GM18519 (cell line): ENCODE measurements around the gene EXD2.
"Not testable (repeated sequence)": the region's sequence is repeated elsewhere in the genome, so short reads cannot be mapped to it uniquely, and the experiment has no call there.

Experiments
- ATAC-seq: cut with Tn5 transposase; IDR thresholded peaks from one replicate; pipeline ENCODE4 v1.9.1; 2021; ENCODE audit warnings: mild to moderate bottlenecking, moderate library complexity; ENCODE audit not compliant: unreplicated experiment, low FRiP score

EXD2 gene

GRCh38 chr14:69191340-69192111 lies at the start of gene EXD2:
TSS of gene EXD2 (plus strand) at chr14:69191498. CDS start at chr14:69209471, 17,973 bp downstream.
- peak; percentile 67 for ATAC-seq

GRCh38 chr14:69141550-69141949 lies 49.7 kb upstream of the EXD2 start:
- ATAC-seq = no peak

- ATAC-seq = no peak
Observed at GRCh38 chr14:69142101-69142500, 49.2 kb upstream of the EXD2 start.

- ATAC-seq = no peak
Observed at GRCh38 chr14:69149461-69150244, 41.6 kb upstream of the EXD2 start.

GRCh38 chr14:69151458-69152180 lies 39.7 kb upstream of the EXD2 start:
- ATAC-seq = no peak

GRCh38 chr14:69152181-69152901 lies 39.0 kb upstream of the EXD2 start:
- no peak for ATAC-seq

- no peak for ATAC-seq
Observed at GRCh38 chr14:69152902-69153151, 38.5 kb upstream of the EXD2 start, which contains the start of gene DCAF5. TSS of gene DCAF5 (minus strand) at chr14:69153119. CDS start at chr14:69152978, 141 bp downstream.

GRCh38 chr14:69153152-69153872 lies 38.0 kb upstream of the EXD2 start:
- ATAC-seq = peak; percentile 74

GRCh38 chr14:69153873-69154270 lies 37.4 kb upstream of the EXD2 start:
- no peak for ATAC-seq

GRCh38 chr14:69154779-69155178 lies 36.5 kb upstream of the EXD2 start:
- no peak for ATAC-seq

- no peak for ATAC-seq
Observed at GRCh38 chr14:69156224-69156623, 35.1 kb upstream of the EXD2 start.

GRCh38 chr14:69161590-69161989 lies 29.7 kb upstream of the EXD2 start:
- ATAC-seq = no peak

- not testable (repeated sequence) for ATAC-seq
Observed at GRCh38 chr14:69165787-69166186, 25.5 kb upstream of the EXD2 start.

- ATAC-seq = no peak
Observed at GRCh38 chr14:69170839-69171238, 20.5 kb upstream of the EXD2 start.

- ATAC-seq = no peak
Observed at GRCh38 chr14:69171569-69171968, 19.7 kb upstream of the EXD2 start.

GRCh38 chr14:69175130-69175529 lies 16.2 kb upstream of the EXD2 start:
- ATAC-seq = no peak

- ATAC-seq = no peak
Observed at GRCh38 chr14:69181491-69181890, 9.8 kb upstream of the EXD2 start.

- not testable (repeated sequence) for ATAC-seq
Observed at GRCh38 chr14:69182580-69182979, 8.7 kb upstream of the EXD2 start.

GRCh38 chr14:69183735-69184134 lies 7.6 kb upstream of the EXD2 start:
- ATAC-seq = no peak

GRCh38 chr14:69190191-69190590 lies 1.1 kb upstream of the EXD2 start:
- ATAC-seq = no peak
